Urinary bladder (tissue), 4 donors: Measurements from ENCODE around the gene NFE2L1. TPM values are rescaled to one million over a fixed set of nuclear protein-coding genes. Genes with fewer than 3 reads are reported as not detected.
"Not testable (repeated sequence)": the region's sequence is repeated elsewhere in the genome, so short reads cannot be mapped to it uniquely, and the experiment has no call there.

Experiments used
- DNase-seq: peaks from one replicate; pipeline ENCODE4 v3.0.0-alpha.2; 2015; ENCODE audit errors: extremely low spot score
- H3K27ac ChIP-seq: one replicate; pipeline ENCODE4 v1.5.1; 2013; ENCODE audit warnings: low read depth, mild to moderate bottlenecking, moderate library complexity
- H3K36me3 ChIP-seq: one replicate; pipeline ENCODE4 v1.6.1; 2013; ENCODE audit warnings: mild to moderate bottlenecking, moderate library complexity; ENCODE audit not compliant: insufficient read depth
- H3K4me1 ChIP-seq: one replicate; pipeline ENCODE4 v1.6.1; 2013; ENCODE audit warnings: mild to moderate bottlenecking, moderate library complexity; ENCODE audit not compliant: insufficient read depth
- H3K4me3 ChIP-seq: one replicate; pipeline ENCODE4 v1.5.1; 2013; ENCODE audit warnings: low read depth, low read length
- WGBS: extraction: QIAGEN DNeasy Blood & Tissue Kit; methylation state at CpG from one replicate; pipeline ENCODE4 v1.1.7; 2013; 5-methylcytosine and 5-hydroxymethylcytosine counted together
- polyA plus RNA-seq: library from polyadenylated mRNA; stranded (reverse); fragments of 200-250 nt; gene quantifications from one replicate; pipeline ENCODE4 v1.2.3, GENCODE V29; 2013
- total RNA-seq: library from RNA; depleted of rRNA; stranded (reverse); fragments of >200 nt; gene quantifications from one replicate; pipeline ENCODE4 v1.2.3, GENCODE V29; 2014
- donor health status: healthy with polysubstance abuse.
- donor health status: healthy.

Gene NFE2L1
- total and polyA plus RNA-seq, 2 donors = 53.1 to 163 TPM

DNA sequence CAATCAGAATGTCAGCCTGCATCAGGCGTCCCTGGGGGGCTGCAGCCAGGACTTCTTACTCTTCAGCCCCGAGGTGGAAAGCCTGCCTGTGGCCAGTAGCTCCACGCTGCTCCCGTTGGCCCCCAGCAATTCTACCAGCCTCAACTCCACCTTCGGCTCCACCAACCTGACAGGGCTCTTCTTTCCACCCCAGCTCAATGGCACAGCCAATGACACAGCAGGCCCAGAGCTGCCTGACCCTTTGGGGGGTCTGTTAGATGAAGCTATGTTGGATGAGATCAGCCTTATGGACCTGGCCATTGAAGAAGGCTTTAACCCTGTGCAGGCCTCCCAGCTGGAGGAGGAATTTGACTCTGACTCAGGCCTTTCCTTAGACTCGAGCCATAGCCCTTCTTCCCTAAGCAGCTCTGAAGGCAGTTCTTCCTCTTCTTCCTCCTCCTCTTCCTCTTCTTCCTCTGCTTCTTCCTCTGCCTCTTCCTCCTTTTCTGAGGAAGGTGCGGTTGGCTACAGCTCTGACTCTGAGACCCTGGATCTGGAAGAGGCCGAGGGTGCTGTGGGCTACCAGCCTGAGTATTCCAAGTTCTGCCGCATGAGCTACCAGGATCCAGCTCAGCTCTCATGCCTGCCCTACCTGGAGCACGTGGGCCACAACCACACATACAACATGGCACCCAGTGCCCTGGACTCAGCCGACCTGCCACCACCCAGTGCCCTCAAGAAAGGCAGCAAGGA lies 10.4 kb downstream of the NFE2L1 start:
- WGBS = 84% methylated on average over 11 of the region's 11 CpGs
- no peak for DNase-seq
- Histone ChIP-seq H3K36me3 (no peaks in the 10 kb centered on the region), H3K27ac (no peak overlapping the region), H3K4me3 (no peak overlapping the region), H3K4me1 (no peaks in the 10 kb centered on the region)

DNA sequence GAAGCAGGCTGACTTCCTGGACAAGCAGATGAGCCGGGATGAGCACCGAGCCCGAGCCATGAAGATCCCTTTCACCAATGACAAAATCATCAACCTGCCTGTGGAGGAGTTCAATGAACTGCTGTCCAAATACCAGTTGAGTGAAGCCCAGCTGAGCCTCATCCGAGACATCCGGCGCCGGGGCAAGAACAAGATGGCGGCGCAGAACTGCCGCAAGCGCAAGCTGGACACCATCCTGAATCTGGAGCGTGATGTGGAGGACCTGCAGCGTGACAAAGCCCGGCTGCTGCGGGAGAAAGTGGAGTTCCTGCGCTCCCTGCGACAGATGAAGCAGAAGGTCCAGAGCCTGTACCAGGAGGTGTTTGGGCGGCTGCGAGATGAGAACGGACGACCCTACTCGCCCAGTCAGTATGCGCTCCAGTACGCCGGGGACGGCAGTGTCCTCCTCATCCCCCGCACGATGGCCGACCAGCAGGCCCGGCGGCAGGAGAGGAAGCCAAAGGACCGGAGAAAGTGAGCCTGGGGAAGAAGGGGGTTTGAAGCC lies 11.0 kb downstream of the NFE2L1 start:
- no peaks in the 10 kb centered on the region for H3K4me1 ChIP-seq
- 92% methylated on average over 32 of the region's 32 CpGs for WGBS
- no peak overlapping the region for H3K4me3 ChIP-seq
- H3K27ac ChIP-seq = no peak overlapping the region
- no peak for DNase-seq
- no peaks in the 10 kb centered on the region for H3K36me3 ChIP-seq

DNA sequence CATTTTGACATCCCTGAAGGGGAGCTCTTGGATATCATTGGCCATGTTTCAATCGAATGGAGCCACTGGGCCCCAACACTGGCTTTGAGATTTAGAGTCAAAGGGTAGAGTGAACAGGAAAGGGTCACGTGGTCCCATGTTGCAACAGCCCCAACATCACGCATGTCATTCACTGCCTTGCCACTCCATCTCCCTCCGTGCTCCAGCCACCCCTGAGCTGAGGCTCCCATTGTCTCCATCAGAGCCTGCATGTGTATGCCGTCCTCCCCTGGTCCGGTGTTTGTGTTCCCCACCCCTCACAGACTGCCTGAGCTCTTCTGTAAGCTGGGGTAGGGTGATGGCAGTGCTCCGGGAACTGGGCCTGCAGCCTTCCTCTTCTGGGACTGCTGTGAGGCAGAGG lies 12.1 kb downstream of the NFE2L1 start:
- H3K36me3 ChIP-seq = no peaks in the 10 kb centered on the region
- no peak for DNase-seq
- H3K4me1 ChIP-seq = no peaks in the 10 kb centered on the region
- no peak overlapping the region for H3K4me3 ChIP-seq
- WGBS = 76% methylated on average over 7 of the region's 7 CpGs
- no peak overlapping the region for H3K27ac ChIP-seq

DNA sequence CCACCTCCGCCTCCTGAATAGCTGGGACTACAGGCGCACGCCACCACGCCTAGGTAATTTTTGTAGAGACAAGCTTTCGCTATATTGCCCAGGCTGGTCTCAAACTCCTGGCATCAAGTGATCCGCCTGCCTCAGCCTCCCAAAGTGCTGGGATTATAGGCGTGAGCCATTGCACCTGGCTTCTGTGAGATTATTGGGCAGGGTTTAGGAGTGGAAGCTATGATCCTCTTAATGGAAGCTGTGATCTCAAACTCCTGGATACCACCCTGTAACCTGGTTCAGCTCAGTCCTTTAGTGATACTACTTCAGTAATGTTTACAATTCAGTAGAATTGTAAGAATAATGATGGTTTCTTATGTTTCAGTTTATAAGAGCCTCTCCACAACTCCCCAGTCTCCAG lies 14.1 kb downstream of the NFE2L1 start:
- Histone ChIP-seq H3K4me1 (no peaks in the 10 kb centered on the region), H3K4me3 (no peak overlapping the region), H3K36me3 (no peaks in the 10 kb centered on the region), H3K27ac (no peak overlapping the region)
- DNase-seq = no peak
- WGBS = 96% methylated on average over 7 of the region's 7 CpGs

DNA sequence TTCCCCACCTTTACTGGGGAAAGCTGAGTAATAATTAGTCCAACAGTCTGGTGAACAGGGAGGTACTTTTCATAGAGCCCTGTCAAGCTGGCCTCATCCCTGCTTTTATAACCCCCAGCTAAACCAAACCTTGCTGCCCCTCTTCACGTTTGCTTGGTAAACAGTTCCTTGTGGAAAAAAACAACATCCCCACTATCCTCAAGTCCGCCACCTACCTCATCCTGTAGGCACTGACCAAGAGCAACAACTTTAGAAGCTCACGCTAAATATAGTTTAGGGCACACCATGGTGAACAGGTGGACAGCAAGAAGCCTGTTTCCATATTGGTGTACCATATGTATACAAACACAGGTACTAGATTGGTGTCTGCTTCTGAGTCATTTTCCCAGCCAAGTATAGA lies 16.5 kb downstream of the NFE2L1 start:
- no peak overlapping the region for H3K4me3 ChIP-seq
- DNase-seq = no peak
- 74% methylated on average over 3 of the region's 3 CpGs for WGBS
- no peak overlapping the region for H3K27ac ChIP-seq
- no peaks in the 10 kb centered on the region for H3K36me3 ChIP-seq
- H3K4me1 ChIP-seq = no peaks in the 10 kb centered on the region

DNA sequence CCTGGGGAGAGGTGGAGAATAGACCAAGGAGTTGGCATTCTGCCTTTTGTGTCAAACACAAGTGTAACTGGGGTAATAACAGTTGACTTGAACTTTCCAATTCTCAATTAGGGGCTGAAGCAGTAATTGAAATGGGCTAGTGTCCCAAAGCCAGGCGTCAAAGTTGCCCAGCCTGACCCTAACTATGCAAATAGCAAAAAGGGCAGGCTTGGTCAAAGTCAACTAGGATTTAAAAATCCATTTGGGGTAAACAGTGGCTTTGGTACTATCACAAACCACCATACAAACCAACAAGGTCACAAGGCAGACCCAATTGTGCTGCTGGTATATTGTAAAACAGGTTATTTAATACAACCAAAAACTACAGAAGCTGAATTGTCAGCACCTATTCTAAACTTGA lies 18.0 kb downstream of the NFE2L1 start:
- Histone ChIP-seq H3K4me1 (no peaks in the 10 kb centered on the region), H3K27ac (no peak overlapping the region), H3K36me3 (no peaks in the 10 kb centered on the region), H3K4me3 (no peak overlapping the region)
- DNase-seq = no peak
- WGBS = 85% methylated on average over 1 of the region's 1 CpG

DNA sequence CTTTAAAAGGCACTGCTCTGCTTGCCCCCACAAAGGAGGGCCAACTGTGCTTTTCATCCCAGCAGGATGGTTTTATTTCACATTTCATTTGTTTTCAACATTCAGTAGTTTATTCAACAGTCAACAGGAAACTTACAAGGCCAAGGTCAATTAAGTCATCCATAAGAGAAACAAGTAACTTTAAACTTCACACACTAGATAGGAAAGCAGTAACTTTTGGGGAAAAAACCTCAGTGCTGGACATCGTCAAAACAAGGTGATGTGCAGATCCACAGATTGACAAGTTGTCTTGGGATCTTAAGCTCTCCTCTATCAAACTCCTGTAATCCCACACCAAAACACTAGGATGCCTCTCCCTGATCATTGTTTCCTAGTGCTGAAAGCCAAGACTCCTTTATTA lies 18.5 kb downstream of the NFE2L1 start:
- no peak overlapping the region for H3K27ac ChIP-seq
- H3K4me1 ChIP-seq = no peaks in the 10 kb centered on the region
- no peak overlapping the region for H3K4me3 ChIP-seq
- 80% methylated on average over 1 of the region's 1 CpG for WGBS
- no peaks in the 10 kb centered on the region for H3K36me3 ChIP-seq
- no peak for DNase-seq

DNA sequence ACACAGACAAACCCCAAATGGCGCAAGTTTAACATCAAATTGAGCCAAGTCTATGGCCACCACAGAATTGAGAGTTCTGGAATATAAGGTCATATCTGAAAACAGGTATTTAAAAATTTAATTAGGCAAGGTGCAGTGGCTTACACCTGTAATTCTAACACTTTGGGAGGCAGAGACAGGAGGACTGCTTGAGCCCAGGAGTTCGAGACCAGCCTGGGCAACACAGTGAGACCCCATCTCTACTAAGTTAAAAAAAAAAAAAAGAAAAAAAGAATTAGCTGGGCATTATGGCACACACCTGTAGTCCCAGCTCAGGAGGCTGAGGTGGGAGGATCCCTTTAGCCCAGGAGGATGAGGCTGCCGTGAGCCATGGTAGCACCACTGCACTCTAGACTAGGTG lies 19.1 kb downstream of the NFE2L1 start:
- Histone ChIP-seq H3K36me3 (no peaks in the 10 kb centered on the region), H3K4me3 (no peak overlapping the region), H3K27ac (no peak overlapping the region), H3K4me1 (no peaks in the 10 kb centered on the region)
- 99% methylated on average over 3 of the region's 3 CpGs for WGBS
- no peak for DNase-seq

DNA sequence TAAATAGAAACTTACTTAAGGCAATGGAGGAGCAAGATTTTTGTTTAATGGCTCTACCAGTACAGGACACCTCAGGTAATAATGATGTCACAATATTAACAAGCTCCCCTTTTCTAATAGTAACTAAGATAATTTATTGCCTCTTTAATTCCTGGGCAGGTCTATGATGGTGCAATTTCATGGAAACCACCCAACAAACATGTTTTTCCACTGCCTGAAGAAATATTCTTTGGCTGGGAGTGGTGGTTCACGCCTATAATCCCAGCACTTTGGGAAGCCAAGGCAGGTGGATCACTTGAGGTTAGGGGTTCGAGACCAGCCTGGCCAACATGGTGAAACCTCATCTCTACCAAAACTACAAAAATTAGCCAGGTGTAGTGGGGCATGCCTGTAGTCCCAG lies 19.6 kb downstream of the NFE2L1 start:
- not testable (repeated sequence) for H3K4me3 ChIP-seq, H3K36me3 ChIP-seq, H3K27ac ChIP-seq, DNase-seq, H3K4me1 ChIP-seq
- WGBS = 87% methylated on average over 2 of the region's 2 CpGs

DNA sequence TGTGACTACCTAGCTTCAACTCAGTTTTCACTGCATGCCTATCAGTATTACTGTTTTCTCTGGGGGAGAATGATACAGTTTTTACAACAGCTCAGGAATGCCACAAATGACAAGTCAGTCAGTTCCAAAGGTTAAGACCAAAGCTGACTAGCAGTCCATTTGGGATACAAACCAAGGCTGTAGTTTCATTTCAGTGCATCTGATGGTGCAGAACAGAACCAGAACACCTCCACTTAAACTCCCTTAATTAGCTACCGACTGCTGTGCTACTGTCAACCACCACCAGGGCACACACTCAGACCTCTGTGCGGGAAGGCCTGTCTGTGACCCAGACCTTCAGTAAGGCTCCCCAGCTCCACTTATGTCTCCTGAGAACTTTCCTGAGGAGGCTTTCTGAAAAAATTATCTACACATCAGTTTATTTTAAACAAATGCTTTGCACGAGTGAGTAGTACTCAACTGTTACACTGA lies 20.4 kb downstream of the NFE2L1 start:
- DNase-seq = no peak
- no peak overlapping the region for H3K4me3 ChIP-seq
- 63% methylated on average over 3 of the region's 3 CpGs for WGBS
- no peaks in the 10 kb centered on the region for H3K4me1 ChIP-seq
- H3K27ac ChIP-seq = no peak overlapping the region
- H3K36me3 ChIP-seq = no peaks in the 10 kb centered on the region

DNA sequence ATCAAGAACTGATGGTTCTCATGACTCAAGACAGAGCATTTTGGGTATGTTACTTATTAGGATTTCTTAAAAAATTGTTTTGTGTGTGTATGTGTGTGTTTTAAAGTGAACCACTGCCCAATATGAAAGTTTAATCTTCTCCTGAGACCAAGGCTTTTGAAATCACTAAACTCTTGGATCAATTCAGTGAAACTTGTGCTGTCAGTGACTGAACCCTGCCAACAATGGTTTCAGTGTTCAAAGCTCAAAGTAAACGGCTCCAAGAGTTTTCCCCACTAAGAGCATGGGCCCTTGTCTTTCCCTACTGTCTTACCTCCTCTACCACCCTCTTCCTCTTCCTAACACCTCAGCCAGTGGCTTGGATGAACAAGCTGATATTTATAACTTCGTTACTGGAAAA lies 22.0 kb downstream of the NFE2L1 start:
- DNase-seq = no peak
- 45% methylated on average over 2 of the region's 2 CpGs for WGBS

DNA sequence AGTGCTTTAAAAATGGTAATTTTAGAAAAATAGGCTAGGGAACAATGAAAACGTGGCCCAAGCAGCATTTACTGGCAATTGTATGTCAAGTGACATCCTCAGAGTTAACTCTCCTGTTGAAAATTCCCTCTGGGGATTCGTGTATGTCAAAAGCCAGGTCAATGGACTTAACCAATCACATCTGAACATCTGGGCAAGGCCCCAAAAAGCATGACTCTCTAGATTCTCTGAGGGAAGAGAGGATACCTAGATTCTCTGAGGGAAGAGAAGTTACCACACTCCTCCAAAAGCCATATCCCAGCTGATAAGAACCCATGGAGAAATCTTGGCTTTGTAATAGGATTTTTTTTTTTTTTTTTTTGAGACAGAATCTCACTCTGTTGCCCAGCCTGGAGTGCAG lies 23.5 kb downstream of the NFE2L1 start:
- no peak overlapping the region for H3K27ac ChIP-seq
- H3K4me3 ChIP-seq = no peak overlapping the region
- H3K4me1 ChIP-seq = no peaks in the 10 kb centered on the region
- WGBS = 71% methylated on average over 2 of the region's 2 CpGs
- peaks cover 2% of the 10 kb centered on the region for H3K36me3 ChIP-seq
- DNase-seq = no peak

More for the DNA sequence above, 22.0 kb downstream of the NFE2L1 start:
- H3K4me1 ChIP-seq = no peaks in the 10 kb centered on the region
- no peak overlapping the region for H3K27ac ChIP-seq
- H3K4me3 ChIP-seq = no peak overlapping the region
- no peaks in the 10 kb centered on the region for H3K36me3 ChIP-seq

DNA sequence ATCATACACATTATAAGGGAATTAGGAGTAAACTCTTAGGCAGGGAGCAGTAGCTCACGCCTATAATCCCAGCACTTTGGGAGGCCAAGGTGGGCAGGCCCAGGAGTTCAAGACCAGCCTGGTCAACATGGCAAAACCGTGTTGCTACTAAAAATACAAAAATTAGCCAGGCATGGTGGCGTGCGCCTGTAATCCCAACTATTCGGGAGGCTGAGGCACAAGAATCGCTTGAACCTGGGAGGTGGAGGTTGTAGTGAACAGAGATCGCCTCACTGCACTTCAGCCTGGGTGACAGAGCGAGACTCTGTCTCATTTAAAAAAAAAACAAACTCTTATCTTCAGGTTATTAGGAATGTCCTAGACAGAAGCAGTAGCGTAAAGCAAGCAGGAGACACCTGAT lies 24.7 kb downstream of the NFE2L1 start:
- WGBS = 95% methylated on average over 9 of the region's 9 CpGs
- H3K27ac ChIP-seq, DNase-seq, H3K4me1 ChIP-seq, H3K4me3 ChIP-seq, H3K36me3 ChIP-seq: not testable (repeated sequence)

DNA sequence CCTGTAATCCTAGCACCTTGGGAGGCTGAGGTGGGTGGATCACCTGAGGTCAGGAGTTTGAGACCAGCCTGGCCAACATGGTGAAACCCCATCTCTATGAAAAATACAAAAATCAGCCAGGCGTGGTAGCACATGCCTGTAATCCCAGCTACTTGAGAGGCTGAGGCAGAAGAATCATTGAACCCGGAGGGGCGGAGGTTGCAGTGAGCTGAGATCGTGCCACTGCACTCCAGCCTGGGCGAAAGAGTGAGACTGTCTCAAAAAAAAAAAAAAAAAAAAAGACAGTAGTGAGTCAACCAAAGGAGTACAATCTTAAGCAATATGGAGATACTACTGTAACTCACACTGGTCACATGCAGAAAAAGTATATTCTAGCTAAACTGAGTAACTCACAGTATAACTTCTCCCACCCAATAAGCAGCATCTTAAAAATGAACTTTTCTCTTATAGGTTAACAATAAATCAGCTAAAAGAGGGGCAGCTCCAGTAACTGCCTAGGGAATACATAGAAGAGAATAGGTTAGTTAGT lies 25.5 kb downstream of the NFE2L1 start:
- not testable (repeated sequence) for DNase-seq, H3K4me3 ChIP-seq, H3K4me1 ChIP-seq, H3K36me3 ChIP-seq, H3K27ac ChIP-seq
- WGBS = 94% methylated on average over 5 of the region's 5 CpGs
